Loucy (cell line): Measurements from ENCODE around the gene PSMD12.

Source experiments
- CTCF ChIP-seq: fragments of 200-600 bp; sonication (generic); conservative IDR thresholded peaks from 2 replicates; pipeline ENCODE4 v1.5.1; 2014; ENCODE audit warnings: mild to moderate bottlenecking, antibody characterized with exemption, low read length
- EZH2phosphoT487 ChIP-seq: fragments of 200-600 bp; IDR thresholded peaks from 2 replicates; pipeline ENCODE4 v1.6.1; 2018; ENCODE audit warnings: antibody characterized with exemption, mild to moderate bottlenecking, moderate library complexity, borderline replicate concordance

- TF ChIP-seq CTCF (no peak), EZH2phosphoT487 (no peak)
Measured at GRCh38 chr17:67414130-67414529, 47.8 kb upstream of the PSMD12 start.
